Stimulated activated CD8-positive, alpha-beta memory T cell treated with anti-CD3 and anti-CD28 coated beads, Interleukin-4, amount 100 ng/mL, for 24 hours (primary cell): ENCODE results near the gene OR2T2.
"Not testable (repeated sequence)": the region's sequence is repeated elsewhere in the genome, so short reads cannot be mapped to it uniquely, and the experiment has no call there.

Experiments
- DNase-seq: peaks from one replicate; pipeline ENCODE4 v3.0.0-alpha.2; 2020; ENCODE audit warnings: low read depth

The OR2T2 gene, protein sequence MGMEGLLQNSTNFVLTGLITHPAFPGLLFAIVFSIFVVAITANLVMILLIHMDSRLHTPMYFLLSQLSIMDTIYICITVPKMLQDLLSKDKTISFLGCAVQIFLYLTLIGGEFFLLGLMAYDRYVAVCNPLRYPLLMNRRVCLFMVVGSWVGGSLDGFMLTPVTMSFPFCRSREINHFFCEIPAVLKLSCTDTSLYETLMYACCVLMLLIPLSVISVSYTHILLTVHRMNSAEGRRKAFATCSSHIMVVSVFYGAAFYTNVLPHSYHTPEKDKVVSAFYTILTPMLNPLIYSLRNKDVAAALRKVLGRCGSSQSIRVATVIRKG

DNA sequence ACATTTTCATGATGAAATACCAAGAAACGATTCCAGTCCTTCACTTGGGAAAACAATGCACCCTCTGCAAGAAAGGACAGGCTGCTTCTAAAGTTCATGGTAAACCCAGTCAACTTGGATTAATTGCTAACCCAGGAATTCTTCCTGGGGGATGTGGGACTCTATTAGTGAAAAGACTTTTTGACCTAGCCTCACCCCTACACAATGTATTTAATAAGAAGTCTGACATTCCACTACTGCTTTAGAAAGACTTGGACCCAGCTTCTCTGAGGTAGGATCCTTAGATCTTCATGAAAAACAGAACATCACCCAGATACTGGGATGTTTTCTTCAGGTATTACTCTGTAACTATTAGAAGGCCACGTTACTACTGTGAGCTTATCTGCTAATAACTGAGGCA is at the start of gene OR2T2:
Gene OR2T2, plus strand, starts transcription at position 239 of the 400 bp plus-strand sequence. CDS start 7,161 bp downstream, outside the sequence.
- DNase-seq = not testable (repeated sequence)

DNA sequence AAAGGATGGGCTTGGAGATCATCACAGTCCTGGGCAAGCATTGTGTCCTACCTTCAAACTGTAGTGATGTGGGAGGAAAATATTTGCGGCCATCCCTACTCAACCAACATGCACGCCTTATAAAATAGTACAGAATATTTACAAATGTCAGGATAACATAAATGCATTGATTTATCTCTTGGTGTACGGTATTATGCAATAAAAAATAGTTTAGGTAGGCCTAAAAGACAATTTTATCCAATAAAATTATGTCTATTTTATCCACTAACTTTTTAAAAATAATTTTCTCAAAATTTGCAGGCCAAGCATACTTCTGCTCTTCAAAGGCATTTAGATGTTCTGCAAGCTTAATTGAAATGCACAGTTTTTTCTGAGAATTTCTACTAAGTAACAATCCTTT is 42.7 kb upstream of the OR2T2 start, which contains the start of gene OR2T1:
Gene OR2T1, plus strand, starts transcription at position 301 of the 400 bp plus-strand sequence. CDS start 3,100 bp downstream, outside the sequence.
- no peak for DNase-seq

DNA sequence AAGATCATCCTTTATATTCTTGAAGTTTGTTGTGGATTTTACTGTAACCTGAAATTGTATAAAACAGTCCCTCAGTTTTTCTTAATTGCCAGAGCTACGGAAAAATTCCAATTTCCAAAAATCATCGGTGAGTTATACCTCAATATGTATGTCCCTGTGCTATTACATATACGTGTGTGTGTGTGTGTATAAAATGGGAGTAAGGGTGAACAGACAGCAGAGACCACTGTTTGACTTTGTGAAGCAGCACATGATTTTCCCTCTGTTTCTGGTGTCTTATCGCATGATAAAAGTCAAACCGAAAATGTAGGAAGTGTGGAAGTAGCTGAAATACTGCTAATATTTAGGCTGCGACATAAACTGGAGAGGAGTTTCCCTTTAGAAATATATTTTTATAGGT is 41.4 kb upstream of the OR2T2 start:
- no peak for DNase-seq

DNA sequence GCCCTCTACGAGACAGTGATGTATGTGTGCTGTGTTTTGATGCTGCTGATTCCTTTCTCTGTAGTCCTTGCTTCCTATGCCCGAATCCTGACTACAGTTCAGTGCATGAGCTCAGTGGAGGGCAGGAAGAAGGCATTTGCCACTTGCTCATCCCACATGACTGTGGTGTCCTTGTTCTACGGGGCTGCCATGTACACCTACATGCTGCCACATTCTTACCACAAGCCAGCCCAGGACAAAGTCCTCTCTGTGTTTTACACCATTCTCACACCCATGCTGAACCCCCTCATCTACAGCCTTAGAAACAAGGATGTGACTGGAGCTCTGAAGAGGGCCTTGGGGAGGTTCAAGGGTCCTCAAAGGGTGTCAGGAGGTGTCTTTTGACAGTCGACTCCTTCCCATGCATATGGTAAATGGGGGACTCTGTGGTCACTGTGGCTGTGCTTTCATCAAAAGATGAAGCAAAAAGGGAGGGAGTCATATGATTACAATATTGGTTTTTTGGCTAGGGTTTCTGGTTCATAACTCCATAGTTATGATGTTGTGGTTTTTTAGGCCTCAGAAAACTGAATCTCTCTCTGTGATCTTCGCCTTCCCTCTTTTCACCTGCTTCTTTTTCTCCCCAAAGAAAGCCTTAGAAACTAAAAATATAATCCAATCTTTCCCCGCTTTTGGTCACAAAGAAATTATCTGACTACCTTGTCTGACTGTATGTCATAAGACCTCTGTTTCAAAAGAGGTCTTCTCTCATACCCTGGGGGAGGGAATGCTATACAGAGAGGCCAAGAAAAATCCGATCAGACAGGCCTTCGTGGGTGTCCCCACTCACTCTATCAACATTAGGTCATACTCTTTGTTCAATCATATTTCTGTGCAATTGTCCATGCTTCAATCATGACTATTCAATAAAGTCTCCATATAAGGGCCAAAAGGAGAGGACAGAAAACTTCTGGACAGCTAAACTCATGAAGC is 38.4 kb upstream of the OR2T2 start:
- no peak for DNase-seq

DNA sequence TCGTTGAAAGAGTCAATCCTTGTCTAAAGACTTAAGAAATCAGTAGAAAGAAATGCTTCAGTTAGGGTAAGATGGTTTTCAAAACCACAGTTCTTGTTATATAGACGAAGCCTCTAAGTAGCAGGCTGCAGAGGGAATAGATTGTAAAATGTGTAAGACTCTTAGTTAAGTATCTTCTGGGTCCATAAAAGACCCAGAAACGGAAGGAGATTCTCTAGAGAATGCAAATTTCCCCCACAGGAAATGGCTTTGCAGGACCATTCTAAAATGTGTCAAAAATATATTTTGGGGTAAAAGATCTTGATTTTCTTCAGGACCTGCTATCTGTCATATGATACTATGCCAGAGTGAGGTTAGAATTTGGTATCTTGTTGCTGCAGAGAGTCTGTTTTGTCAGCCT is 29.2 kb upstream of the OR2T2 start:
- DNase-seq = no peak

DNA sequence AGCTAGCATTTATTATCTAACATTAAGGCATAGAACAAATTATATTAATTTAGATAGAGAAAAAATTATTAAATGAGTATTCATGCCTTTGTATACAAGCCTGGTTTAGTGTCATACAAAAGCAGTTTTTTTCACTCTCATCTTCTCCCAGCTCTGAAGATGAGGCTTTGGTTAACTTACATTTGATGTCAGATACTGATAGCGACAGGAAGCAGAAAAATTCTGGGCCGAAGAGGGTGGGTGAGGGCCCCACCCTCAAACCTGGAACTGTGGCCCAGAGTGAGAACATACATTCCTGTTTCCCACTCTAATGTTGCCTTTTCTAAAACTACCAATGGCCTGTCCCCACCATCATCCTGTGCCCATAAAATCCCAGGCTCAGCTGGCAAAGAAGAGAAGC is 27.6 kb upstream of the OR2T2 start:
- no peak for DNase-seq

DNA sequence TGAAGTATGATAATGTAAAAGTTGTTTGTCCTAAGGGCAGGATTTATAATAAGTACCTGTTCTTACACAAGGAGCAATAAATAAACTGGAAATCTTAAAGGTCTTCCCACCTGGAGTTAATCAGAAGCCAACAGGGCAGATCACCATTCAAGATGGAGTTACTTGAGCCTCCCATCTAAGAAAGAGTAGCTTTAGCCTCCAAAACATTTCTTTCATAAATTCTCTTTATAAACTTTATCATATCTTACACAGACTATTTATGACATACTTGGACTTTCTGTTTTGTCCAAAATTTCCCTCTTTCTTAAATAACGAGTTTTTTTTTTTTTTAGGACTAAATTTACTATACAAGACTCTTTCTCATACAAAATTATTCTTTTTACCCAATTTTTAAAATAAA is 24.1 kb upstream of the OR2T2 start:
- no peak for DNase-seq

DNA sequence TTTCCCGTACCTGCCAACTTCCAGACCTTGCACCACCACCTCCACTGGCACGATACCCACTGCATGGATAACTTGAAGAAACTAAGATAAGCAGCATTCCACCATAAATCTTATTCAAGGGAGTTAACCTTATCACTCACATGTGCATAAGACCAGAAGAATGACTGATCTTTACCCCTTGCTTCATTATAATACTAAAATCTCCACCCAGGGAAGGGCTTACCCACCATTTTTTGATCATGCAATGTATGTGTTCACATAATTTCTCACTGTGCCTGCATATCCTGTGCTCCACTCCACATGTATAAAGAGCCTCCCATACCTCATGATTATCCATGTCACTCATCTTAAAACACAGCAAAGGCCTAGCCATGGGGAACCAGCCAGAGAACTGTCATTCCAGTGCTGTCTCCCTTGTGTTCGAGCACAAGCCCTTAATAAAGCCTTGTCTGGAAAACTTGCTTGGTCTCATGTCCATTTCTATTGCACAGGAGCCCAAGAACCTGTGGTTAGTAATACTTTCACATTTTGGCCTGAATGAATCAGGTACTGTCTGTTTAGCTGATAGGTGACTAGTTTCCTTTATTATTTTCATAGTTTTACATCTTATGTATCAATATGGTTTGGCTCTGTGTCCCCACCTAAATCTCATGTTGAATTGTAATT is 17.8 kb upstream of the OR2T2 start:
- DNase-seq = not testable (repeated sequence)

DNA sequence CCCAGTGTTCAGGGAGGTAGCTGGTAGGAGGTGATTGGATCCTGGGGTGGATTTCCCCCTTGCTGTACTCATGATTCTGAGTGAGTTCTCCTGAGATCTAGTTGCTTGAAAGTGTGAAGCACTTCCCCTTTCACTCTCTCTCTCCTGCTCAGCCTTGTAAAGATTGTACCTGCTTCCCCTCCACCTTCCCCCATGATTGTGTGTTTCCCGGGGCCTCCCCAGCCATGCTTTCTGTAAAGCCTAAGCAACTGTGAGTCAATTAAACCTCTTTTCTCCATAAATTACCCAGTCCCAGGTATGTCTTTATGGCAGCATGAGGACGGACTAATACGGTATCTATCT is 17.3 kb upstream of the OR2T2 start:
- not testable (repeated sequence) for DNase-seq

DNA sequence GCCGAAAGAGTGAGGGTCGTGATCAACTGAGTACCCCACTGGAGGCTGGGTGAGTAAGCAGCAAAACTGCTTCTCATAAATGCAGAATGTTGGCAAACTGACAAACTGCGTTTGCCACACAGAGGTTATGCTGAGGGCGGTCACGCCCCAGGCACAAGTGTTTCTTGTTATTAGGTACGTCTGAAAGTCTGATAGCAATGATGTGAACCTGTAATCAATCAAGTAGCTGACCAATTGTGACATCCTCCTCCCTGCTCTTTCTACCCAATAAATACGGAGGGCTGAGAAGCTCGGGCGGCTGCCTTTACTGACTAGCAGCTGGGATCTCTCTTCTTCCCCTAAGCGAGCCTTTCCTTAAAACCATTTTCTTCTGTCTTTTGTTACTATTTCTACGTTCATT is 13.8 kb upstream of the OR2T2 start:
- DNase-seq = not testable (repeated sequence)

DNA sequence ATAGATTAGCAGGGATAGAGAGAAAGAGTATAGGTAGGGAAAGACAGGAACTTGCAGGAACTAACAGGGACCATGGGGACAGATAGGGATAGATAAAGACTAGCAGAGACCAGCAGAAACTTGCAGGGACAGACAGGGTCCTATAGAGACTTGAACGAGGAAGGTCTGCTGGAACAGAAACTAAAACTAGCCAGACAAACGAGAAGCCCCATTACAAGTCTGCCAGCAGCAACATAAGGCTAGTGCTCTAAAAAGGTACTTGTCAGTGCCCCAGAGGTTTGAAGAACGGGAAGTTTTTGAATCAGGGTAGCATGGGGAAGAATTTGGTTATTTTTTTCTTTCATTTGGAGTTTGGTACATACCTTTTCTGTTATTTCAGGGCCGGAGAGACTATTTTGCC is 13.2 kb upstream of the OR2T2 start:
- not testable (repeated sequence) for DNase-seq

DNA sequence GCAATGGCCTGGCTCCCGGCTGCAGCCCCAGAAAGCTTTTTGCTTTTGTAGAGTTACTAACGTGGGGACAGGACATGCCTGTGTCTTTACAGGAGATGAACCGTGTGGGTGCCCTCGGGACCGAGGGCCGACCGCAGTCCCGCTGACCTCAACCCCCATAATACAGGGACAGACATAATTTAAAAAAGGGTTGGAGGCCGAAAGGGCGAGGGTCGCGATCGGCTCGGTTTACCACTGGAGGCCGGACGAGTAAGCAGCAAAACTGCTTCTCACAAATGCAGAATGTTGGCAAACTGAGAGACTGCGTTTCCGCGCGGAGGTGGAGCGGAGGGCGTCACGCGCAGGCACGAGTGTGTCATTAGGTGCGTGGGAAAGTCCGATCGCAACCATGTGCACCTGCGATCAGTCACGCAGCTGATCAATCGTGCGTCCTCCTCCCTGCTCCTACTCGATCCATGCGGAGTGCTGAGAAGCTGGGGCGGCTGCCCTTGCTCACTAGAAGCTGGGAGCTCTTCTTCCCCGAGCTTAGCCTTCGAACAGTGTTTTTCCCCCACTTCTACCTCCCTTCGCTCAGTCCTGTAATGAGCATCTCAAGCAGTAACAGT is 11.5 kb upstream of the OR2T2 start:
- not testable (repeated sequence) for DNase-seq

DNA sequence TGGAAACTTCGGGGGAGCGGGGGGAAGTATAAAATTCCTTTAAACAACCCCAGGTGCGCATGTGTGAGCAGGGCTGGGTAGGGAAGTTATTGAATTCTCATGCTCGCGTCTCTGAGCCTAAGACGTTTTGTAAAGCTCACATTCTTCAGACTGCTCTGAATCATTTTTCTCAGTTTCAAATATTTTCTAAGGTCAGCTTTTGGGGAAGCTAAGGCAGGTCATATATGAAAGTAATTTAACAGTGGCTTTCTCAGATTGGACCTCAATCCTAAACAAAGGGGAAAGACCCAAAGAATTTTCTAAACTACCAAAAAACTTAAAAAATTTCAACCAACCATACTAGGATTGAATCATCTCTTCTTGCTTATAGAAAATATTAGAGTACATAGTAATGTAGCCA is 10.5 kb upstream of the OR2T2 start:
- DNase-seq = not testable (repeated sequence)

DNA sequence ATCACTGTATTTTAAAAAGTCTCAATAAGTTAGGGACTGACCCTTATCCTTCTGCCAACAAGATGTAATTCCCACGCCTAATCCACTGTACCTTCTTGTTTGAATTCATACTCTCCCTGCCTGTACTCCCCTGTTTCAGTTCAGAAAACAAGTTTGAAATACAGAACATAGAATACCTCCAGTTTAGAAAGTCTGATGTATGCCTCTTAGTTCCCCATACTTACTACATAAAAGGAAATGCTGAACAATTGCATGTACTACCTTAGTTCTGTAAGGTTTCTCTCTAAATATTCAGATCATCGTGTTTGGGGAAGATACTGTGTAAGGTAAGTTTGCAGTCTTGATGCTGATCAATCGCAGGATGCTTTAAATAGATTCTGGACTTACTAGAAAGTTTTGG is 9.1 kb upstream of the OR2T2 start:
- not testable (repeated sequence) for DNase-seq

DNA sequence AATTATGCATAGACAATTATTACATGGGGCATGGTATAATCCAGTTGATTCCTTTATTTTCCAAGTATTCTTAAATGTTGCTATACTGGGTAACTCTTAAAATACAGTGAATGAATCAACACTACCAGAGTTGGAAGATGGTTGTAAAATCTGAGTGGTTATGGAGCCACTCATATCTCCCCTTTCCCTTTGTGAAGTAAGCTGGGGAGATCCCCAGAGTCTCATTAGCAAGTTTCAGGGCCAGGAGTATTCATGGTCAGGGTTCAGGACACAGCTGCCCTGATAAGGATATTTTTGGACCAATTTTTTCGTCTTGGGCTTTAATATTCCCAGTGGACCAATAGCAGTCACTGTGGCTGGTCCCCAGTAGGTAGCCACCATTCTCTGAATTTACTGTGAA is 6.8 kb upstream of the OR2T2 start:
- DNase-seq = not testable (repeated sequence)

DNA sequence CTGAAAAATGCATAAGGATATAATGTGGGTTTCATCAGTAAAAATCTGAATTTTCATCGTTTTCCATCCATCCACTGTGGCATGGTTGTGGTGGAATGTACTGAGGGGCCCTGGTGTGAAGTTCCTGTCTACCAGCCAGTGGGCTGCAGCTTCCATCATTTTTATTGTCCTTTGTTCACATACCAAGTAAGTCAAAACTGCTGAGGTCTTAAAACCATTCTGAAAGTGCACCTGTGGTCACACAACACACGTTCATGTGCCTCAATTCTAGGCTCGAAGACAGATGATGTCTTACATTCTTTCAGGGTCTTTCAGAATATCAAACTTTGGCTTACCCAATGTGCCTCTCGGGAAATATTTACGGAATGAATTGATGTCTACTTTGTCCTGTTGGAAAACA is 6.2 kb upstream of the OR2T2 start:
- not testable (repeated sequence) for DNase-seq

DNA sequence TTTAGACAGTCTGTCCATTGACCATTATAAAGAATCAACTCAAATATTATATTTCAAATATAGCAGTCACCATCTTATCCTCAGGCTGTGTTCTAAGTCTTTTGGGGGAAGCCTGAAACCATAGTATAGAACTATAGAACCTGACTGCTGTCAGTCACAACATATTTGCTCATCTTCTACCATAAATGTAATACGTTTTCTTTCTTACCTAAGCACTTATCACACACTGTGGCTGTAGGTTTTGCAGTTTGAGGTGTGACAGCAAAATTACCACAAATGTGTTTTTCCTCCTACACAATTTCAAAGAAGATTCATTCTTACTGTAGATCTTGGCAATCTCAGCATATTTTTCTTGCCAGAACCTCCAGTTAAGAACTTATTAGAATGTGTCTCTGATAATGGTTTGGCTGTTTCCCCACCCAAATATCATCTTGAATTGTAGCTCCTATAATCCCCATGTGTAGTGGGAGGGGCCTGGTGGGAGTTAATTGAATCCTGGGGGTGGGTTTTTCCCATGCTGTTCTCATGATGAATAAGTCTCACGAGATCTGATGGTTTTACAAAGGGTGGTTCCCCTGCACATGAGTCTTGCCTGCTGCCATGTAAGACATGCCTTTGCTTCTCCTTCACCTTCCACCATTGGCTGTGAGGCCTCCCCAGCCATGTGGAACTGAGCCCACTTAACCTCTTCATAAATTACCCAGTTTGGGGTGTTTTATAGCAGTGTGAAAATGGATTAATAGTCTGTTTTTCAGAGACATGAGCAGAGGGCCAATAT is 2.7 kb upstream of the OR2T2 start:
- not testable (repeated sequence) for DNase-seq

DNA sequence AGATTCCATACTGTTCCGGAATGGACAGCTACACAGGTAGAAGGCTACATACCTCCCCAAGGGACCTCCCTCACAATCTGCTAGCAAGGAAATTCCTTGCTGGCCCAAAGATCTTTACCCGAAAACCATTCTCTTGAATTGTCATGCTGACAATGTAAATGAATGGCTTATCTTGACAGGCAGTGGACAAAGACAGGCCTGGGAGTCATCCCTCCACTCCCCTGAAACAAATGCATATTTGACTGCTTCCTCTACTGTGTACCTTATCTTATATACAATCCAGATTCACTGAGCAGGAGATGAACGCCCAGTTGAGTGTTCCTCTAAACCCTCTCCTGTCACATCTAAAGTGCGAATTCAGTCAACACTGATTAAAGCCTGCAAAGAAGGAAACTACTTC is 834 bp upstream of the OR2T2 start:
- not testable (repeated sequence) for DNase-seq

DNA sequence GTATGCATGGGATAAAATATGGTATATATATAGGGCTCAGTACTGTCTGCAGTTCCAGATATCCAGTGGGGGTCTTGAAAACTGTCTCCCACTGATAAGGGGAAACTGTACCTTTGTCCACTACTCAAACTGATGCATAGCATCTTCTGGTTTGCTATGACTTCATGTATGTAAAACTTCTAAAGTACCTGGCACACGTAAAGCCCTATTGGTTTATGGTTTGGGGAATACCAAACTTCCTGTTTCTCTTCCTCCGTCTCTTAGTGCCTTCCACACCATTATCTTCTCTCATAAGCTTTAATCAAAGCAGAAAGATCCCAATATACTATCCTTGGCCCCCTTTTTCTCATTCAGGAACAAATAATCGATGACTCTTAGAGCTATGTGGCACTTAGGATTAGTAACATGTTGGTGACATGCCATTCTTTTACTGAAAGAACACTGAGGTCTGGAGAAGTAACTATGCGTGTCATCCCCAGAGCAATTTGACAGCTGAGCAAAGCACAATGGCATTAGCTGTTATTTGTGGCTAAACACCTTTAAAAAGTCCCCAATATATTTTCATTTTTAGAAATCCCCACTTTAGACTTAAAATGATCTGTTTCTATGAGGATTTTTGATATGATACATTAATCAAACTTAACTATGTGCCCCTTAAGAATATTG is 3.1 kb downstream of the OR2T2 start:
- DNase-seq = not testable (repeated sequence)

DNA sequence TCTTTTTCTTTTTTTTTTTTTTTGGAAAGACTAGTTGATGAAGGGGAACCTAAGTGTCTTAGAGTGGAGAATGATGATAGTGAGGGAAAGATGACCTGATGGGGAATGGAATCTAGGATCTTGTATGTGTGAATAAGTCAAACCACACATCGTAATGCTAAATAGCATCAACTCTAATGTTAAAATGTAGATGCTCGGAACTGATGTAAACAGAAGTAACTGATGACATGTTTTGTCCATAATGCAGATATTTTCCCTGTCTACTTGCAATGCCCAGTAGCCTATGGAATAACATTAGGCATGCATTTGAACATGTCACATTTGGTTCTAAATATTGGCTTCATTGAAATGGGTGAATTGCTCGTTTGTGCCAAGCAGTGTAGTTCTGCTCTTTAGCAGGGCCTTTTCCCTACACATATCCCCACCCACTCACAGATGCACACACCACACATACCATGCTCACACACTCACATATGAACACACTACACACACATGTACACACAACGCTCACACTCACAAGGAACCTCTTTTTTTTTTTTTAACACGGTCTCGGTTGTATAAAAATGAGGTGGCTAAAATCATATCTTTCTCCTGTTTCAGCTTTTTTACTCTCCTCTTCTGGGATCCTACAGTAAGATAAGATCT is 4.5 kb downstream of the OR2T2 start:
- not testable (repeated sequence) for DNase-seq
